Brain pericyte (primary cell): ENCODE data around the gene VPS13D.
"Not testable (repeated sequence)": the region's sequence is repeated elsewhere in the genome, so short reads cannot be mapped to it uniquely, and the experiment has no call there.

Source experiments
- DNase-seq: peaks from one replicate; pipeline ENCODE4 v3.0.0-alpha.2; 2012; ENCODE audit warnings: low read depth, low spot score

VPS13D gene

DNA sequence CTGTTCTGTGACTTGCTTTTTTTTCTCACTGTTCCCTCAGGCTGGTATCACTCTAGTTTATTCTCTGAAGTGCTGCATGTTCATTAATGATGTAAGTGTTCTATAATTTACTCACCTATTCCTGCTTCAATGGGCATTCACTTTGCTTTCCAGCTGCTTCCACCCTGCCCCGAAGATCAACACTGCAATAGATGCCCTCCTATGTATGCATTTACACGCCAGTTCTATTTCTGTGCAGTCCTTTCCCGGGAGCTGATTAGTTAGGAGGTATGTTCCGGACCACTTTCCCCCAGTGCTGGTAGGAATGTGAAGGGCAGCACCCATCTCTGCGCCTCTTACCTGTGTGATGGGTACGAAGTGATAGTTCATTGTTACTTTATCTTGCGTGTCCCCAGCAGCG is 284.8 kb downstream of the VPS13D start:
- DNase-seq: no peak

DNA sequence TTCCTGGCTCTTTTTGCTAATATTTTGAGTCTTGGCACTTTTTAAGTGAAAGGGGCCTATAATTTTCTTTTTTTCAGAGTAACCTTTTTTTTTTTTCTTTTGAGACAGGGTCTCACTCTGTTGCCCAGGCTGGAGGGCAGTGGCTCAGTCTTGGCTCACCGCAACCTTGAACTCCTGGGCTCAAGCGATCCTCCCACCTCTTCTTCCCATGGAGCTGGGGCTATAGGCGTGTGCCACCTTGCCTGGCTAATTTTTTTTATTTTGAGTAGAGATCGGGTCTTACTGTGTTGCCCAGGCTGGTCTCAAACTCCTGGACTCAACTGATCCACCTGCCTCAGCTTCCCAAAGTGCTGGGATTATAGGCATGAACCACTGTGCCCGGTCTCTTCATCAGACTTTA is 285.4 kb downstream of the VPS13D start:
- DNase-seq: no peak

DNA sequence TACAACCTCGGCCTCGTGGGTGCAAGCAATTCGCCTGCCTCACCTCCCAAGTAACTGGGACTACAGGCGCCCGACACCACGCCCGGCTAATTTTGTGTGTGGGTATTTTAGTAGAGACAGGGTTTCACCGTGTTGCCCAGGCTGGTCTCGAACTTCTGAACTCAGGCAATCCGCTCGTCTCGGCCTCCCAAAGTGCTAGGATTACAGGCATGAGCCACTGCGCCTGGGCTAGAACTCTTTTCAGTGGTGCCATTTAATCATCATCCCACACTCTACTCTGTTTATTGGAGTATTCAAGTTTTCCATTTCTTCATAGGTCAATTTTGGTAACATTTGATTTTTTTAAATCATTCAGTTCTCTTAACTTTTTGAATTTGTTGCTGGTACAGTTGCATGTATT is 286.9 kb downstream of the VPS13D start:
- DNase-seq: no peak

DNA sequence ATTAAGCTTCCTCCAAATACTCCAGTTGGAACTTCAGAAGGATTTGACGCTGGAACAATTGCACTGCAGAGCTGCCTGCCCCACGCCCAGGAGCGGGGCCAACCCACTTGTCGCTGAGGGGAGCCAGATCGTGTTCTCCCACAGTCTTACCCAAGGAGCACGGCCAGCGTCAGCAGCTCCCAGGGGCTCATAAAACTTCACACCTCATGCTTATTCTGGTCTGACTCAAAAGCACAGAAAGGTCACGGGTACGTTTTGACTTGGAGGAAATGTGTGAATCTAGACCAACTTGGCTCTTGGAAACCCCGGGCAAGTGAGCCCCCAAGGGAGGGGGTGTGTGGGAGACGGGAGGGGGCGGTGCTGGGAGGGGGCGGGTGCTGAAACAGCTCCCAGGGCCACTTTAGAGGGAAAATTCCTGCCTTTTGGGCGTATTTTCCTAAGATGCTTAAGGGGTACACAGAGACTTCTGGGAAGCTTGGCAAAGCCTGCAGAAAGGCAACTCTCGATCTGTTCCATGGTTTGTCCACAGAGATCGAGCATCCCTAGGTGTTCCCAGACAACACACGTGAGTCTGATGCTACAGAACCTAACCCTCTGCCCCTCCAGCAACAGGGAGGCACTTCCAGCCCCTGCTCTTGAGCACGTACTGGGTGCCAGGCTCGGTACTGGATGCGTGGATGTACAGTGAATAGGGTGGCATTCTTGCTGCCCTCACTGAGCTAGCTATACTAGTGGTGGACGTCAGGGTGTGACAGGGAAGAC is 289.3 kb downstream of the VPS13D start:
- DNase-seq: no peak

DNA sequence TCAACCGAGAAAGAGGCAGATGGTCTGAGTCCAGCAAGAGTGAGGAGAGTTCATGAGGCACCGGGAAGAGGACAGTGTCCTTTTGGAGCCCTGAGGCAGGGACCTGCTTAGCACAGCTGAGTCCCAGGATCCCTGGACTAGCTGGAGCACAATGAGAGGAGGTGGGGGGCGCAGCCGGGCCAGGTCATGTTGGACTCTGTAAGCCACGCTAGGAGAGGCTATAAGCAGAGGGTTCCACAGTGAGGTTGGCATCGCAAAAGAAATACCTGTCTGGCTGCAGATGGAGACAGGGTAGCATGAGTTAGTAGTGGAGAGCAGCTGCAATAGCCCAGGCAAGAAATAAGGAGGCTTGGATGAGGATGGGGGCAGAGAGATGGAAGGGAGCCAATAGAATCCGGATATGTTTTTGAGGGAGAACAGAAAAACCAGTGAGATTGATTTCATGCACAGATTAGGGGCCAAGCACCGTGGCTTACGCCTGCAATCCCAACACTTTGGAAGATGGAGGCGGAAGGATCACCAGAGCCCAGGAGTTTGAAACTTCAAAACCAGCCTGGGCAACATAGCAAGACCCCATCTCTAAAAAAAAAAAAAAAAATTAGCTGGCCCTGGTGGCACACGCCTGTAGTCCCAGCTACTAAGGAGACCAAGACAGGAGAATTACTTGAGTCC is 290.0 kb downstream of the VPS13D start:
- DNase-seq: no peak

DNA sequence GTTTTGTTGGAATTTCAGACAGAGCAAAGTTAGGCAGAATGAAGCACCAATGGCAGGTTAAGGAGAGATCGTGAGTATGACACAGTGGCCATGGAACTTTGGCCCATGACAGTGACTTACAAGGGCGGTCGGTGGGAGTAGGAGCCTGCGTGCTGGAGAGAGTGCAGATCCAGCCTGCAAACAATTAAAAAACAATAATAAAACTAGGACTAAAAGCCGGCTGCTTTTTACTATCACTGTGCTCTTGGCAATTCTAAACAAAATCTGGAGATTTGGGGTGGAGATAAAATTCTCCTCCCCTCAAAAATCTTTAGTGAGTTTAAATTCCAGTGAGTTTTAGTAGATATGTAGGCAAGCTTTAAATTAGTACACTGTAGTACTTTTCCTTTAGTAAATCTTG is 291.3 kb downstream of the VPS13D start:
- no peak for DNase-seq

DNA sequence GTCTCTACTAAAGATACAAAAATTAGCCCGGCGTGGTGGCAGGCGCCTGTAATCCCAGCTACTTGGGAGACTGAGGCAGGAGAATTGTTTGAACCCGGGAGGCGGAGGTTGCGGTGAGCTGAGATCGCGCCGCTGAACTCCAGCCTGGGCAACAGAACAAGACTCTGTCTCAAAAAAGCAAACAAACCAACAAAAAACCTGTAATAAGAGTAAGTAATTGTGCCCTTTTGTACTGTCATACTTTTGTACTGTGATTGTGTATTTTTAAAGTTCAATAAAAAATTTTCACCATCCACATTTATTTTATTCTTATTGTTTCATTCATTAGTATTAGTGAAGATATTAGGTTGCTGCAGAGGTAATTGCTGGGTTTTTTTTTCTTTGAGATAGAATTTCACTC is 292.9 kb downstream of the VPS13D start:
- DNase-seq: not testable (repeated sequence)

DNA sequence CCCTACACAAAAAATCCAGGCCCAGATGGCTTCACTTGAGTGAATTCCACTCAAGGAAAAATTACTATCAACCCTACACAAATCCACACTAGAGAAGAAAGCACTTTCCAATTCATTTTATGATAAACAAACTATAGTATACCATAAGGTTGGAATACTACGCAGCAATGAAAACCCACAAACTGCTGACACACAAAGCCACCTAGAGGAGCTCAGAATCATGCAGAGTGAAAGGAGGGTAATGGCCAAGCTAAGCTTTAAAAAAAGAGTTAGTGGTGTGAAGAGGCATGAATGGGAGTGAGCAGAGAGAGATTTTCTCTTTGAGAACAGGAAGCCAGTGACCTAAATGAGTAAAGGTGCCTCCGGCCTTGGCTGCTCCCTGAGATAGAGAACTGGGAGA is 294.4 kb downstream of the VPS13D start:
- DNase-seq: no peak

DNA sequence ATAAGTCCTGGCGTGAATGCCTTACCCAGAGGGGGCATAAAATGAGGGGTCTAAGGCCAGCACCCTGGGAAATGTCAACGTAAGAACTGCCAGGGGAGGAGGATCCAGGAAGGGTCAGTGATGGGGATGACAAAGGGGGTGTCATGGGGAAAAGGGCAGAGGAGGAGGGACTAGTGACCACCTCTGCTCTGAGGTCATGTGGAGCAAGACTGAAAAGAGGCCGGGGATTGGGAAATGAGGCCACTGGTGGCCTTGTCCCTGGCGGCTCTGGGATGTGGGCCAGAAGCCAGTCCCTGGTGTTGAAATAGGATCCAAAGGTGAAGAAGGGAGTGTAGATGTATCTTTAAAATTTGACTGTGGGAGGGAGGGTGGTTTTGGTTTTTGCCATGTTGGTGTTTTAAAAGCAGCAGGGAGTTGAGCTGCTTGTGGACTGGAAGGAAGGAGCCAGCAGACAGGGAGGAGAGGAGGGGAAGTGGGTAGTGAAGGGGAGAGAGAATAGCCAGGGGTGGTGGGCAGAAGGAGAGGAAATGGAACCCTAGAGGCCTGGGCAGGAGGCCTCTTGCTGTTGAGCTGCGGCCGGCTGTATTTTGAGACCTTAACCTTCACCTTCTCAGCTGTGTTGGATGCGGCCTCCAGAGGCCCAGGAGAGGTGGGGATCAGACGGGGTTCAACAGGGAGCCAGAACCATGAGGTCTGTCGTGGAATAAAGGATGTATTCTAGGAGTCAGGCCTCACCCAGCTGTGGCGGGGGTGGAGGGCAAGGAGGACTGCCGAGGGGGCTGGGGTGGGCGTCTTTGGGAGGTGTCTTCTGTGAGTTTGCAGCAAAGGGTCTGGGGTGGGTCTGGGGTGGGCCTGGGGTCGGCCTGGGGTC is 295.7 kb downstream of the VPS13D start:
- DNase-seq: no peak

DNA sequence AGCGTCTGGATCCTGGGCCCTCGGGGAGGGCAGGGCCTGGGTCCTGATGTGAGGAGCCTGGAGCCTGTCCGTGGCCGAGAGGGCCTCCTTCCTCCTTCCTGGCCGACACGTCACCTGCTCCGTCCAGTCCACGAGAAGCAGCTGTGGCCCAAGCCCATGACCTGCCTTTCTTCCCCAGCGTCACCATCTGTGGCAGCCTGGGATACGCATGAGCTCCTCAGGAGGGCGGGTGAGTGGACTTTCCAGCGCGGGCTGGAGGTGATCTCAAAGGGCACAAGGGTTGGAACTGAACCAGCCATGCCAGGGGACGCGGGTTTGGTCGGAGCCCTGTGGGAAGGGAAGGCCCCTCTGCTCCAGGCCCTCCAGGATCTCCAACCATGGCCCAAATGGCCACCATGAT is 297.7 kb downstream of the VPS13D start:
- no peak for DNase-seq

DNA sequence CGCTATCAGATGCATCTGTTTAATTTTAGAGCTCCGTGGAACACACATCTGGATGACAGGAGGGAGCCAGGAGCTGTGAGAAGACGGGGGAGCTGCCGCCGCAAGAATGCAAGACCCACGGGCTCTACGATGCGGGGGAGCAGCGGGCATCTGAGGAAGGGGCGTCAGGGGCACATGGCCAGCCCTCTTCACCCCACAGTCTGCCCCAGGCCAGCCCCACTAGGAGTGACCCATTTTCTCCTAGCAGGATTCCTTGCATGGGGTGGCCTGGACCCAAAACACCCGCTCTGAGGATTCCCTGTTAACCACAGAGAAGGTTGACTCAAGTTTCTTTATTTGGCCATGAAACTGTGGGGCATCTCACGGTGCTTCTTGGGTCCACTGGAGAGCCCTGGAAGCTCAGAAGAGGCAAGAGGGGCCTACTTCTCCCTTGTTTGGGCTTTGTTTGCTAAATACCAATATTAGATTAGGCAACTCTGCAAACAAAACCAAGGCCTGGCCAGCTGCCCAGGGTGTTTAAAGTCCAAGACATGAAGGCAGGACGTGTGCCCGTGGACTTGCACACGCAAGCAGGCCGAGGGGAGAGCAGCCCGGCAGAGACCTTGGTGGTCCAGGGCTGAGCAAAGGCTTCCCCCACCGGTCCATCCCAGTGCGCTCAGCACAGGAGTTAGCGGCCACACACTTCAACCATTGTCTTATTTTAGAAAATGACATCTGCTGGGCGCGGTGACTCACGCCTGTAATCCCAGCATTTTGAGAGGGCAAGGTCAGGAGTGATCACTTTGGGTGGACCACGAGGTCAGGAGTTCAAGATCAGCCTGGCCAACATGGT is 298.4 kb downstream of the VPS13D start:
- DNase-seq: no peak

DNA sequence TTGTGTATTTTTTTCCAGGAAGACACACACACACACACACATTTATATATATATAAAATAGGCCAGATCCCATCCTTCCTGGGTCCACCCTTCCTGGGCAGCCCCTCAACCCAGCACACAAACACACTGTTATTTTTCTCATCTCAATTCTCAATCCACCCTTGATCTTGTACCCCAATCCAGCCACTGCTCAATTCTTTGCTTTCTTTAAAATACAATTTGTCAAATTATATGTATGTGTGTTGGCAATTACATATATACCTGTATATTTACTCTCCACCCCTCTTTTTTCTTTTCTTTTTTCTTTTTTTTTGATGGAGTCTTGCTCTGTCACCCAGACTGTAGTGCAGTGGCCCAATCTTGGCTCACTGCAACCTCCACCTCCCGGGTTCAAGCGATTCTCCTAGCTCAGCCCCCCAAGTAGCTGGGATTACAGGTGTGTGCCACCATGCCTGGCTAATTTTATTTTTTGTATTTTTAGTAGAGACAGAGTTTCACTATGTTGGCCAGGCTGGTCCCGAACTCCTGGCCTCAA is 299.9 kb downstream of the VPS13D start:
- no peak for DNase-seq

DNA sequence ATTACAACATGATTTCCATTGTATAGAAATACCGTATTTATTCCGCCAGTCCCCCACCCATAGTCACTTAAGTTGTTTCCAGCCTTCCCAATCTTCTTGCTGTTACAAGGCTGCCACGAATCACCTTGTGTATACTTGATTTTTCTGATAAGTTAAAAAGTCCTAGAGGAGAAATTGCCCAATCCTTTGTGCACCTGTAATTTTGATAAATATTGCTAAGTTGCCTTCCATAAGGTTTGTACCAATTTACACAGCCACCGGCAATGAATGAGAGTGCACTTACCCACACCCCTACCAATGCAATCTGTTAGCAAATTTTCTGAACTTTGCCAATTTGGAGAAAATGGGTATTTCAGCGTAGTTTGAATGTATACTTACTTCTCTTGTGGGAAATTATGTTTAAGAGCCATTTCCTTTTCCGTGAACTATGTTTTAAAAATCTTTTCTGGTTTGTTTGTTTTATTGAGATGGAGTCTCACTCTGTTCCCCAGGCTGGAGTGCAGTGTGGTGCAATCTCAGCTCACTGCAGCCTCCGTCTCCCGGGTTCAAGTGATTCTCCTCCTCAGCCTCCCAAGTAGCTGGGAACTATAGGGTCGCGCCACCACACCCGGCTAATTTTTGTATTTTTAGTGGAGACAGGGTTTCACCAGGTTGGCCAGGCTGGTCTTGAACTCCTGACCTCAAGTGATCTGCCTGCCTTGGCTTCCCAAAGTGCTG is 300.8 kb downstream of the VPS13D start:
- DNase-seq: no peak

DNA sequence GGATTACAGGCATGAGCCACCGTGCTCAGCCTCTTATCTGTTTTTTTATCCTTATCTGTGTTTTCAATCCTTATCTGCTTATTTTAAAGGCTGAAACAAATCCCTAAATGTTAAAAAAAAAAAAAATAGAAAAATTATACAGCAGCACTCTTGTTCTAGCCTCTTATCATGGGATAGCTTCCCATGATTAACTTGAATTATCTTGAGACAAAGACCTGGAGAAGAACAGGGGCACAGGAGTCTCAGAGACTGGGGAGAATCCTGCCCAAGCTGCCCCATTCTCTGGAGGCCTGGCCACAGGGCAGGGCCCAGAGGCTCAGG is 301.3 kb downstream of the VPS13D start:
- DNase-seq: no peak

DNA sequence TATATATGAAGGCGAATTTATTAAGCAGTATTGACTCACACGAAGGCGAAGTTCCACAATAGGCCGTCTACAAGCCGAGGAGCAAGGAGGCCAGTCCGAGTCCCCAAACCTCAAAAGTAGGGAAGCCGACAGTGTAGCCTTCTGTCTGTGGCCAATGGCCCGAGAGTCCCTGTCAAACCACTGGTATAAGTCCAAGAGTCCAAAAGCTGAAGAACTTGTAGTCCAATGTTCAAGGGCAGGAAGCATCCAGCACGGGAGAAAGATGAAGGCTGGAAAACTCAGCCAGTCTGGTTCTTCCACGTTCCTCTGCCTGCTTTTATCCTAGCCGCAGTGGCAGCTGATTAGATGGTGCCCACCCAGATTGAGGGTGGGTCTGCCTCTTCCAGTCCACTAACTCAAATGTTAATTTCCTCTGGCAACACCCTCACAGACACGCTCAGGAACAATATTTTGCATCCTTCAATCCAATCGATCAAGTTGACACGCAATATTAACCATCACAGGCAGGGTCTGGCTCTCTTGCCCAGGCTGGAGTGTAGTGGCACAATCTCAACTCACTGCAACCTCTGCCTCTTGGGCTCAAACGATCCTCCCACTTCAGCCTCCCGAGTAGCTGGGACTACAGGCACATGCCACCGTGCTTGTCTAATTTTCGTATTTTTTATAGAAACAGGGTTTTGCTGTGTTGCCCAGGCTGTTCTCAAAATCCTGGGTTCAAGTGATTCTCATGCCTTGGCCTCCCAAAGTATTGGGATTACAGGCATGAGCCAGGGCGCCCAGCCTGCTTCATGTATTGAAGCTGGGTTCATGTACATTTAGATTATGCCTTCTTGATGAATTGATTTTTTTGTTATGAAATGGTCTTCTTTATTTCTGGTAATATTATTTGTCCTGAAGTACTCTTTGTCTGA is 302.8 kb downstream of the VPS13D start:
- DNase-seq: no peak

DNA sequence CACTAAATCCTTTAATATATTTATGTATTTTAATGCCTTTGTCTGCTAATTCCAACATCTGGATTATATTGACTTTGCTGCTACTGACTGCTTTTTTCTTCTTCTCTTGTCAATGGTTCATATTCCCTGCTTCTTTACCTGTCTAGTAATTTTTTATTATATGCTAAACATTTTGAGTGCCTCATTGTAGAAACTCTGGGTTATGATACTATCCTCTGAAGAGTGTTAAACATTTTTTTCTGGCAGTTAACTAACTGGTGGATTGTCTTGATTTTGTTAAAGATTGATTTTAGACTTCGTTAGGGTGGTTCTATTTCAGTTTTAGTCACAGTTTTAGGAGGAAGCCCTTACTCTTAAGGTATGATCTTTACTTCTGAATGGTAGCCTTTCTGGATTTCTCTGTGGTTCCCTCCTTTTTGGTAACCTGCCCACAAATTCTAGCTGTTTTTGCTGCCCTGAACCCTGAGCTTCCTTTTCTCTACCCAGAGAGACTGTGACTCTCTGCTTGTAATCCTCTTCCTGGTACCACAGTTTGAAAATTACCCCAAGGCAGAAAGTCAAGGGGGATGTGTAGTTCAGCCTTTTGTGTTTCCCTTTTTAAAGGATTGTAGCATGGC is 306.3 kb downstream of the VPS13D start:
- no peak for DNase-seq

DNA sequence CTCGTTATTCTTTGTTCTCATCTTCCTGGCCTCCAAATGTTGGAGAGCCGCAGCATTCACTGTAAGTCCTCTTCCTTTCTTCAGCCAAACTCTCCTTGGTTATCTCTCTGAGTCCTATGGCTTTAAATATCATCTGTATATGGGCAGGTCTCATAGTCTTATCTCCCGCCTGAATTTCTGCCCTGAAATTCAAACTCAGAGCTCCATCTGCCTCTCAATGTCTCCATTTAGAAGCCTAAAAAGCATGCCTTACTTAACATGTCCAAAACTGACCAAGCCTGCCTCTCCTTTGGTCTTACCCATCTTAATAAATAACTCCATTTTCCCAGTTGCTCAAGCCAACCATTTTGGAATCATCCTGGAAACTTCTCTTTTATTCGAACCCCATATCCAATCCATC is 307.5 kb downstream of the VPS13D start:
- DNase-seq: no peak

DNA sequence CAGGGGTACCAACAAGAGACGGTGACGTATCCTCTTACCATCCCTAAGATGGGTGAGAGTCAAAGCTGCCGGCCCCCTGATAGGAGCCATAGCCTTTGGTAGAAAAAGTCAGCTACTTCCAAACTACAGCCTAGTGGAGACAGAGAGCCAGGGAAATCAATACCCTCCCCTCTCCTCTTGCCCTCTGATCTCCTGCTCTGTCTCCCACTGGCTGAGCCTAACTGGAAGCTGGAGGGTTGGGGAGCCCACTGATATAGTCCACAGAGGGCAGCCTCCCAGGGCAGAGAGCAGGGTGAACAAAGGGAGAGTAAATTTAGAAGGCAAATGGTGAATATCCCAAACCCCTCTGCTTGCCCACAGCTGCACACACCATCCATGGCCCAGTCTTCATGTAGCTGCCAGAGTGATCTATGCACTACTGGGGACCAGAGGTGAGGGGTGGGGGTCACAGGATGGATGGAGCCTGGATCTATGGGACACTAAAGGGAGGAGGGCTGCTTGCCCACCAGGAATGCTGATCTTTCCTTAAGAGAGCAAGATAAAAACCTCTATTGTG is 308.2 kb downstream of the VPS13D start:
- no peak for DNase-seq

DNA sequence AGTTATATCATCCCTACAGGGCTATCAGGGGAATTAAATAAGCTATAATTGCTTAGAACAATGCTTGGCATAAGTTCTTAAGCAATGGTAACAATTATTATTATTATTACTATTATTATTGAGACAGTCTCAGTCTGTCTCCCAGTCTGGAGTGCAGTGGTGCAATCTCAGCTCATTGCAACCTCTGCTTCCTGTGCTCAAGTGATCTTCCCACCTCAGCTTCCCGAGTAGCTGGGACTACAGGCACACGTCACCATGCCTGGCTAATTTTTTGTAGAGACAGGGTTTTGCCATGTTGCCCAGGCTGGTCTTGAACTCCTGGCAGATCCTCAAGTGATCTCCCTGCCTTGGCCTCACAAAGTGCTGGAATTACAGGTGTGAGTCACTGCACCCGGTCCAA is 308.7 kb downstream of the VPS13D start:
- not testable (repeated sequence) for DNase-seq
